Type B pancreatic cell (in vitro differentiated cells): ENCODE results near the gene HSD17B8. TPM values are rescaled to one million over a fixed set of nuclear protein-coding genes. Genes with fewer than 3 reads are reported as not detected.

ENCODE experiments used
- DNase-seq: peaks from one replicate; pipeline ENCODE4 v3.0.0; 2021; ENCODE audit warnings: mixed read lengths; ENCODE audit not compliant: unreplicated experiment; ENCODE audit errors: extremely low spot score
- H3K27ac Mint-ChIP-seq: 2 replicates; pipeline ENCODE4 v1.8.0; 2021; ENCODE audit warnings: mild to moderate bottlenecking, mixed read lengths
- H3K27me3 Mint-ChIP-seq: 2 replicates; pipeline ENCODE4 v1.8.0; 2021; ENCODE audit warnings: mixed read lengths
- H3K36me3 Mint-ChIP-seq: 2 replicates; pipeline ENCODE4 v1.8.0; 2021; ENCODE audit warnings: mixed read lengths
- H3K4me1 Mint-ChIP-seq: one replicate; pipeline ENCODE4 v1.8.0; 2021; ENCODE audit warnings: mixed read lengths; ENCODE audit not compliant: unreplicated experiment
- H3K4me3 Mint-ChIP-seq: 2 replicates; pipeline ENCODE4 v1.8.0; 2021; ENCODE audit warnings: mild to moderate bottlenecking, mixed read lengths
- H3K9me3 Mint-ChIP-seq: 2 replicates; pipeline ENCODE4 v1.8.0; 2021; ENCODE audit warnings: mixed read lengths
- total RNA-seq: library from RNA; stranded (reverse); gene quantifications from 2 replicates; pipeline ENCODE4 v1.2.1, GENCODE V29; 2021; ENCODE audit warnings: low replicate concordance
- TF ChIP-seq, protein P1 (sequence below): fragments of 200-600 bp; sonication (generic); conservative IDR thresholded peaks from 2 replicates; pipeline ENCODE4 v1.5.0; 2021; ENCODE audit warnings: antibody characterized with exemption, mild to moderate bottlenecking

Gene HSD17B8
- total RNA-seq, 1 donor from 2014 or later = 15.7 TPM

DNA sequence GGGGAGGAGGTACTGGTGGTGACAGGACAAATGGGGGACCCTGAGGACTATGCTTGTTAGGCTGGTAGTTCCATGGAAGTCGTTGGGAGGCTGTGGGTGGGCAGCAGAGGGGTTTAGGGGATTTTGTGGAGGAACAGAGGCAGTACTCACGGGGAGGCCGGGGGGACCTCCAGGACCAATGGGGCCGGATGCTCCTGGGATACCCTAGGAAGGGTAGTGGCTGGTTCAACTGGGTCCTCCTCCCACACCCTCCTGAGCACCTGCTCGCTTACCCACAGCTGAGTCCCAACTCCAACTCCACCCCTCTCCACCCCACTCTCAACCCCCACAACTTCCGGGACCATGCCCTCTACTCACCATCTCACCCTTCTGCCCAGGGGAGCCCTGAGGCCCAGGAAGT is 38.1 kb upstream of the HSD17B8 start:
- Mint-ChIP-seq H3K36me3 (no peaks in the 10 kb centered on the region), H3K4me1 (peaks cover 2% of the 10 kb centered on the region), H3K27ac (no peak overlapping the region), H3K4me3 (no peak overlapping the region), H3K9me3 (no peaks in the 10 kb centered on the region), H3K27me3 (peaks cover 8% of the 10 kb centered on the region)
- TF ChIP-seq, protein P1, sequence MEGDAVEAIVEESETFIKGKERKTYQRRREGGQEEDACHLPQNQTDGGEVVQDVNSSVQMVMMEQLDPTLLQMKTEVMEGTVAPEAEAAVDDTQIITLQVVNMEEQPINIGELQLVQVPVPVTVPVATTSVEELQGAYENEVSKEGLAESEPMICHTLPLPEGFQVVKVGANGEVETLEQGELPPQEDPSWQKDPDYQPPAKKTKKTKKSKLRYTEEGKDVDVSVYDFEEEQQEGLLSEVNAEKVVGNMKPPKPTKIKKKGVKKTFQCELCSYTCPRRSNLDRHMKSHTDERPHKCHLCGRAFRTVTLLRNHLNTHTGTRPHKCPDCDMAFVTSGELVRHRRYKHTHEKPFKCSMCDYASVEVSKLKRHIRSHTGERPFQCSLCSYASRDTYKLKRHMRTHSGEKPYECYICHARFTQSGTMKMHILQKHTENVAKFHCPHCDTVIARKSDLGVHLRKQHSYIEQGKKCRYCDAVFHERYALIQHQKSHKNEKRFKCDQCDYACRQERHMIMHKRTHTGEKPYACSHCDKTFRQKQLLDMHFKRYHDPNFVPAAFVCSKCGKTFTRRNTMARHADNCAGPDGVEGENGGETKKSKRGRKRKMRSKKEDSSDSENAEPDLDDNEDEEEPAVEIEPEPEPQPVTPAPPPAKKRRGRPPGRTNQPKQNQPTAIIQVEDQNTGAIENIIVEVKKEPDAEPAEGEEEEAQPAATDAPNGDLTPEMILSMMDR = no peak
- DNase-seq = no peak

DNA sequence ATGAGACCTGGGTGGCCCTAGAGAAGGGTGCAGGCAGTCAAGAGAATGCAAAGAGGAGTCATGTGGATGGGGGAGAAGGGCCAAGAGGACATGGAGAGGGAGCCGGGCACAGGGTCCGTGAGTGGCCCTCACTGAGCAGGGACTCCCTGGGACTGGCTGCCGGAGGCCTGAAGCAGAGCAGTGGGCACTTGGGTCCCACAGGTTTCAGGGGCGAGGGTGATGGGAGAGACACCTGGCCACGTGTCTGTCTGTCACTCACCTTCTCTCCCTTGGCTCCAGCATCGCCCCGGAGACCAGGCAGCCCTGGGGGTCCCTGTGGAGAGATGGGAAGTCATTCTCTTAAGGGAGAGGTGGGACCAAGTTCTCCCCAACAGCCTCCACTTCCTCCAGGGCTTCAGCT is 37.6 kb upstream of the HSD17B8 start:
- Mint-ChIP-seq H3K4me3 (no peak overlapping the region), H3K27ac (no peak overlapping the region), H3K4me1 (no peaks in the 10 kb centered on the region), H3K36me3 (no peaks in the 10 kb centered on the region), H3K27me3 (peaks cover 5% of the 10 kb centered on the region), H3K9me3 (no peaks in the 10 kb centered on the region)
- TF ChIP-seq, protein P1 = no peak
- no peak for DNase-seq

DNA sequence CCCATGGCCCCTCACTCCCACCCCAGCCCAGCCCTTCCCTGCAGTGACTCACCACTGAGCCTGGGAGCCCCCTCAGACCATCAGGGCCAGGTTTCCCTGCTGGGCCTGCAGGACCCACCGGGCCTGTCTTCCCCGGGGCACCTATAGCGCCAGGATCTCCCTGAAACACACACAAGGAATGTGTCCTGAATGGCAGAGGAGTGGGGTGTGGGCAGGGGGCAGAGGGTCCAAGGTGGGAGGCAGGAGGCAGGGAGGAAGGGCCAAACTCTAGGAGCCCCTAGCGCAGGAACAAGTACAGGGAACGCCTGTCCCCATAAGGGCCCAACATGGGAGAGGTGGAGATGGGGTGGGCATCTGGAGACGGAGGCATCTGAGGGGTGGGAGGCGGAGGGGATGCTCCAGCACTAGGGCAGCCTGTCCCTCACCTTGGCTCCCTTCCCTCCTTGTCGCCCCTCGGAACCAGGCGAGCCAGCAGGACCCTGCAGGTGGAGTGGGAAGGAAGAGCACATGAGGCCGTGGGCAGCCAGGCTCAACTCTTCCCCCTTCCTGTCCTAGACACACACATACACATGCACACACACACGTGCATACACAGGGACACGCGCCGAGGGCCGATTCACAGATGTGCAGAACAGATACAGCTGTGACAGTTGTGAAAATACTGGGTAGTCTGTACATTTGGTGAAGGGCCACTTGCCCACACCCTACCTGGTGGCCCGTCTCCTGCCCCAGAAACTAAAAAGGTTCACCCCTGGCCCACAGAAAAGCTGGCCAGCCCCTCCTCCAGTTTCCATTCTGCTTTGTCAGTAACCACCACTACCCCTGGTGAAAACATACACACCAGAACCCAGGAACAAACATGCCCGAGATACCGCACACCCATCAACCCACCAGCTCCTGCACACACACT is 36.8 kb upstream of the HSD17B8 start:
- Mint-ChIP-seq H3K4me1 (no peaks in the 10 kb centered on the region), H3K36me3 (no peaks in the 10 kb centered on the region), H3K4me3 (no peak overlapping the region), H3K27me3 (peaks cover 5% of the 10 kb centered on the region), H3K27ac (no peak overlapping the region), H3K9me3 (no peaks in the 10 kb centered on the region)
- TF ChIP-seq, protein P1 = no peak
- DNase-seq = no peak

DNA sequence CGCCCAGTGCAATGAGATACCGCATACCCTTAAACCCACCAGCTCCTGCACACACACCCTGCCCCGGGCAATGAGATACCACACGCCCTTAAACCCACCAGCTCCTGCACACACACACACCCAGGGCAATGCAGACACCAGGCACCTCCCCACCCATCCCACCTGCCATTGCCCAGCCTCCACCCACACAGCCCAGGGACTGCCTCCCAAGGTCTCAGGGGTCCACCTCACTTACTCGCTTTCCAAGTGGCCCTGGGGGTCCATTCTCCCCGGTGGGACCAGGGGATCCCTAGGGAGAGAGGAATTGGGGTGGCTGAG is 36.2 kb upstream of the HSD17B8 start:
- DNase-seq = no peak
- Mint-ChIP-seq H3K36me3 (no peaks in the 10 kb centered on the region), H3K9me3 (no peaks in the 10 kb centered on the region), H3K4me1 (no peaks in the 10 kb centered on the region), H3K27me3 (peaks cover 5% of the 10 kb centered on the region), H3K27ac (no peak overlapping the region), H3K4me3 (no peak overlapping the region)
- TF ChIP-seq, protein P1 = no peak

DNA sequence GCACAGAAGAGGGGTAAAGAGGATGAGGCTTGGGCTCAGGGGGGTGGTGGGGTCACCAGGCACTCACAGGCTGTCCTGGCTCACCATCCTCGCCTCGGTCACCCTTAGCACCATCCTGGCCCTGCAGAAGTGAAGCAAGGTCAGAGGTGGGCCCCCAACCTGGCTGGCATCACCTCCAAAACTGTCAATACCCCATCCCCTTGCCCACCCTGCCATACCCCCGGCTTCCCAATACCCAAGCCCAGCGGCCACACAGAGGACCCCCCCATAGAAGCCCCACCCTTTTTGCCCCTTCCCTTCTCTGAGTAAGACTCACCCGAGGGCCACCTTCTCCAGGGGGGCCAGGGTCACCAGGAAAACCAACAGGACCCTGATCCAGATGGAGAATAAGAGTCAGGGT is 35.8 kb upstream of the HSD17B8 start:
- Mint-ChIP-seq H3K27me3 (peaks cover 5% of the 10 kb centered on the region), H3K4me3 (no peak overlapping the region), H3K9me3 (no peaks in the 10 kb centered on the region), H3K27ac (no peak overlapping the region), H3K4me1 (no peaks in the 10 kb centered on the region), H3K36me3 (no peaks in the 10 kb centered on the region)
- TF ChIP-seq, protein P1 = no peak
- DNase-seq = no peak
